Fibroblast of the aortic adventitia (primary cell): ENCODE data around the gene PCED1A. TPM values are rescaled to one million over a fixed set of nuclear protein-coding genes. Genes with fewer than 3 reads are reported as not detected.
A peak's percentile ranks its signal among the peaks of the same experiment; 100 is the strongest.

Source experiments
- DNase-seq: peaks from one replicate; pipeline ENCODE4 v3.0.0-alpha.2; 2010; ENCODE audit warnings: low read depth
- H3K4me3 ChIP-seq: 2 replicates; pipeline ENCODE4 v1.5.1; 2011; ENCODE audit warnings: low read depth, mild to moderate bottlenecking, control low read depth, low read length, moderate library complexity
- total RNA-seq: library from RNA; depleted of rRNA; stranded (reverse); fragments of >200 nt; gene quantifications from 2 replicates; pipeline ENCODE4 v1.2.3, GENCODE V29; 2012; ENCODE audit warnings: low replicate concordance
- TF ChIP-seq, protein P1 (sequence below): IDR thresholded peaks from 2 replicates; pipeline ENCODE4 v1.5.1; 2011; ENCODE audit warnings: mild to moderate bottlenecking, low read length, control low read depth, inconsistent platforms; ENCODE audit not compliant: insufficient read depth

Gene PCED1A, protein sequence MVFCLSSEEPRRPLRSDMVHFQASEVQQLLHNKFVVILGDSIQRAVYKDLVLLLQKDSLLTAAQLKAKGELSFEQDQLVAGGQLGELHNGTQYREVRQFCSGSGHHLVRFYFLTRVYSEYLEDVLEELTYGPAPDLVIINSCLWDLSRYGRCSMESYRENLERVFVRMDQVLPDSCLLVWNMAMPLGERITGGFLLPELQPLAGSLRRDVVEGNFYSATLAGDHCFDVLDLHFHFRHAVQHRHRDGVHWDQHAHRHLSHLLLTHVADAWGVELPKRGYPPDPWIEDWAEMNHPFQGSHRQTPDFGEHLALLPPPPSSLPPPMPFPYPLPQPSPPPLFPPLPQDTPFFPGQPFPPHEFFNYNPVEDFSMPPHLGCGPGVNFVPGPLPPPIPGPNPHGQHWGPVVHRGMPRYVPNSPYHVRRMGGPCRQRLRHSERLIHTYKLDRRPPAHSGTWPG
- 21.1 and 31.0 TPM in 2 replicates for total RNA-seq

DNA sequence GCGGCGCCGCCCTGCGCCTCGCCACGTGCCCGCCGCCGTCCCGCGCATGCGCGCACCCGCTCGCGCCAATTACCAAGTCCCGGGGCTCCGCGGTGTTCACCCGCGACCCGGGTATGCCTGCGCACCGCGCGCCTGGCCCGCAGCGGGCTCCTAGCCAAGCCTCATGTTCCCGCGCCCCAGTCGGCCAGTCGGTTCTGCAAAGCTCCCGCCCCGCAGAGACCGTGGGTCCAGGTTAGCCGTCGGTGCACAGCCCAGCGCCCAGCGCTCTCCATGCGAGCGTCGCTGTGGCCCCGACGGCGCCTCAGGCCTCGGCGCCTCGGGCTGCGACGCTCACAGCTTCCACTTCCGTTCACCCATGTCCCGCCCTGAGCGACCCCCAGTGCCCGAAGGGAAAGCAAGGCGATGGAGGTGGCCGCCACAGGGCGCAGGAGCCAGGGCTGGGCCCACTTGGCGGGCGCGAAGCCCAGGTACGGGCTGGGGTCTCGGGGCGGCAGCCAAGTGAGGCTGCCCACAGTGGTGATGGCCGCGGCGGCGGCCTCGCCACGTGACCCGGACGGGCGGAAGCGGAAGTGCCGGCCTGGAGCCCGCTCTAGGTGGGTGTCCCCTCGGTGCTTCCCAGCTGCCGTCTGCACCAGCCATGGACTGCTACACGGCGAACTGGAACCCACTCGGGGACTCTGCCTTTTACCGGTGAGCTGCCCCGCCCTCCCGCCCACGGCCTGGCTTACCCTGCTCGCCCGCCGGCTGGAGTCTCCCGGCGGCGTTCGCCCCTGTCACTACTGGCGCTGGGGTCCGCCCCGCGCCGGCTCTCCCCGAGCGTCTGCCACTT lies at the start of gene PCED1A, which contains the start of gene VPS16:
PCED1A (minus strand) TSS at position 518 of the 829 bp plus-strand sequence. CDS start 743 bp downstream, outside the sequence.
VPS16 (plus strand) TSS at position 608 of the 829 bp plus-strand sequence; CDS start at position 638, 30 bp downstream.
- H3K4me3 ChIP-seq, result peak within 1 kb of the TSS; percentile 88
- TF ChIP-seq, protein P1, sequence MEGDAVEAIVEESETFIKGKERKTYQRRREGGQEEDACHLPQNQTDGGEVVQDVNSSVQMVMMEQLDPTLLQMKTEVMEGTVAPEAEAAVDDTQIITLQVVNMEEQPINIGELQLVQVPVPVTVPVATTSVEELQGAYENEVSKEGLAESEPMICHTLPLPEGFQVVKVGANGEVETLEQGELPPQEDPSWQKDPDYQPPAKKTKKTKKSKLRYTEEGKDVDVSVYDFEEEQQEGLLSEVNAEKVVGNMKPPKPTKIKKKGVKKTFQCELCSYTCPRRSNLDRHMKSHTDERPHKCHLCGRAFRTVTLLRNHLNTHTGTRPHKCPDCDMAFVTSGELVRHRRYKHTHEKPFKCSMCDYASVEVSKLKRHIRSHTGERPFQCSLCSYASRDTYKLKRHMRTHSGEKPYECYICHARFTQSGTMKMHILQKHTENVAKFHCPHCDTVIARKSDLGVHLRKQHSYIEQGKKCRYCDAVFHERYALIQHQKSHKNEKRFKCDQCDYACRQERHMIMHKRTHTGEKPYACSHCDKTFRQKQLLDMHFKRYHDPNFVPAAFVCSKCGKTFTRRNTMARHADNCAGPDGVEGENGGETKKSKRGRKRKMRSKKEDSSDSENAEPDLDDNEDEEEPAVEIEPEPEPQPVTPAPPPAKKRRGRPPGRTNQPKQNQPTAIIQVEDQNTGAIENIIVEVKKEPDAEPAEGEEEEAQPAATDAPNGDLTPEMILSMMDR, result no peak
- DNase-seq, result peak; percentile 83

DNA sequence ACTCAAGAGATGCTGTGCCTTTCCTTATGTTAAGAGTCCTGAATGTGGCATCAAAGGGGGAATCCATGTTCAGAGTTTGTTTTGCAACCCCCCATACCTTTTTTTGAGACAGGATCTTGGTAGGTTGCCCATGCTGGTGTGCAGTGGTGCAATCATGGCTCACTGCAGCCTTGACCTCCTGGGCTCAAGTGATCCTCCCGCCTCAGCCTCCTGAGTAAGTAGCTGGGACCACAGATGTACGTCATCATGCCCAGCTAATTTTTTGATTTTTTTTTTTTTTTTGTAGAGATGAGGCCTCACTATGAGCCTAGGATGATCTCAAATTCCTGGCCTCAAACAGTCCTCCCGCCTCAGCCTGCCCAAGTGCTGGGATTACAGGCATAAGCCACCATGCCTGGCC lies 49.3 kb upstream of the PCED1A start:
- DNase-seq, result no peak
- TF ChIP-seq, protein P1, result no peak
- H3K4me3 ChIP-seq, result no peak overlapping the region

DNA sequence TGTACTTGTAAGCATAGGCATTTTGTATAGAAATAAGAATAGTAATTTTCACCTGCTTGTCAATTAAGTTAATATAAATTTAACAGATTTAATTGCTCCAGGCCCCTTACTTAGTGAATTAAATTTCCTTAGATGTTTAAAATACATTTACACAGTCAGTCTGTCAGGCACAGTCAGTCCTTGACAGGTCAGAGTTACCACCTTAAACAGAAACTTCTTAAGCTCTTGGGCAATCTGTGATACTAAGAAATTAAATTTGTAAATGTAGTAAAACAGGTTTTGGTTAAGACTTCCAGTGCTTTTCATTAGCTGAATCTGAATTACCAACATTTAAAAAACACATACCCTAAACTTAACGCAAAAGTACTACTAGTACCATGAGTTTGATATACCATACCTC lies 48.8 kb upstream of the PCED1A start:
- TF ChIP-seq, protein P1, result no peak
- DNase-seq, result no peak

DNA sequence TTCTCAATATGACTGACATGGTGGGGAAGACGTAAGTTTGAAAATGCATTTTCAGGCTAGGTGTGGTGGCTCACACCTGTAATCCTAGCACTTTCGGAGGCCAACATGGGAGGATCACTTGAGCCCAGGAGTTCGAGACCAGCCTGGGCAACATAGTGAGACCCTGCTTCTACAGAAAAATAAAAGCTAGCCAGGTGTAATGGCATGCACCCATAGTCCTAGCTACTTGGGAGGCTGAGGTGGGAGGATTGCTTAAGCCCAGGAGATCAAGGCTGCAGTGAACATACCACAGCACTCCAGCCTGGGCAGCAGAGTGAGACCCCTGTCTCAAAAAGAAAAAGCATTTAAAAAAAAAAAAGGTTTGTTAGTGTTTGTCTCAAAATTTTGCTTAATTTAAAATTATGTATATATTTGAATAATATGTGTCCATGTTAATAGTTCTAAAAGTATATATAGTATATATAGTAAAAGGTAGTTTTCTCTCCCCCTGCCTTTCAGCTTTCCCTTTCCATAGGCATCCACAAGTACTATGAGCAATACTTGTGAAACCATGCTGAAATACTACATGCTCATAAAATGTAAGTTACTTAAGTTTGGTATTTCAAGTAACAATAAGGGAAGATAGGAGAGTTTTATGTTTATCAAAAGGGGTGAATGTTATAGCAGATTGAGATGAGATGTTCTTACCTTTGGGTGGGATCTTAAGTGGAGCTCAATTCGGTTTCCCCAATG lies 47.9 kb upstream of the PCED1A start:
- TF ChIP-seq, protein P1, result no peak
- peak; percentile 6 for DNase-seq
- H3K4me3 ChIP-seq, result no peak overlapping the region

More for the DNA sequence above, 48.8 kb upstream of the PCED1A start:
- H3K4me3 ChIP-seq, result no peak overlapping the region

DNA sequence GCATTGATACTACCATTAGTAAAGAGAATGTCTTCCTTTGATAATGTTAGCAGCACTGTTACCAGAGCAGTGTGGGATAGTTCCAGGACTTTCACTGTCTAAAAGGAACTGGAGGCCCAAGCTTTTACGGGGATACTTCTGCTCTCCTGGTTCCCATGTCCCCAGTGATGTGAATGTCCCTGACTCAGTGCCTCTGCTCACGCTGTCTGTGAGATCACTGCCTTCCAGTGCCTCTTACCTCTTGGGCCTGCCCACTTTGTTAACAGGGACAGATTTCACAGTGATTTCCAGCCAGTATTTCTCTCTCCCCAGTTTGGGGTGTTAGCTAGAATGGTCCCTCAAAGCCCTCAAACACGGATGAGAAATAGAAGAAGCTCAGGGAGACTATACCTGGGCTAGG lies 47.3 kb upstream of the PCED1A start:
- no peak for DNase-seq
- no peak overlapping the region for H3K4me3 ChIP-seq
- TF ChIP-seq, protein P1, result no peak
